SH-SY5Y (cell line): ENCODE data around the gene ZNF426.

Experiments used
- GATA2 ChIP-seq: IDR thresholded peaks from 2 replicates; pipeline ENCODE4 v1.6.1; 2011; ENCODE audit warnings: mild to moderate bottlenecking, low read depth, low read length
- GATA3 ChIP-seq: IDR thresholded peaks from 2 replicates; pipeline ENCODE4 v1.6.1; 2011; ENCODE audit warnings: low read depth, mild to moderate bottlenecking, low read length, moderate library complexity

Gene ZNF426

GRCh38 chr19:9523885-9524474 lies 14.5 kb downstream of the ZNF426 start:
- TF ChIP-seq GATA2 (no peak), GATA3 (no peak)

- TF ChIP-seq GATA2 = no peak
- no peak for TF ChIP-seq GATA3
Observed at GRCh38 chr19:9507285-9507684, 31.2 kb downstream of the ZNF426 start.

GRCh38 chr19:9500796-9501195 lies 37.6 kb downstream of the ZNF426 start:
- no peak for TF ChIP-seq GATA3
- TF ChIP-seq GATA2 = no peak

GRCh38 chr19:9498183-9498902 lies 40.1 kb downstream of the ZNF426 start, which contains the start of gene ZNF560:
ZNF560 (minus strand) TSS chr19:9498616; CDS start chr19:9475313, 23,303 bp downstream.
- TF ChIP-seq GATA3 (no peak), GATA2 (no peak)

- TF ChIP-seq GATA3 = no peak
- no peak for TF ChIP-seq GATA2
Observed at GRCh38 chr19:9494096-9494495, 44.3 kb downstream of the ZNF426 start.

GRCh38 chr19:9487016-9487415 lies 51.4 kb downstream of the ZNF426 start:
- no peak for TF ChIP-seq GATA3
- no peak for TF ChIP-seq GATA2

GRCh38 chr19:9485140-9485539 lies 53.3 kb downstream of the ZNF426 start:
- TF ChIP-seq GATA3 (no peak), GATA2 (no peak)

- TF ChIP-seq GATA3 (no peak), GATA2 (no peak)
Observed at GRCh38 chr19:9474975-9475374, 63.5 kb downstream of the ZNF426 start.
